Measurements from ENCODE around the gene SIRPB1. TPM values are rescaled to one million over a fixed set of nuclear protein-coding genes. Genes with fewer than 3 reads are reported as not detected.

SIRPB1 gene
- total RNA-seq, 4 donors from 2014 or later = 1.4 to 5.1 (median 1.9) TPM

GRCh38 chr20:1631309-1632151 lies 11.7 kb upstream of the SIRPB1 start:
- no peaks in the 10 kb centered on the region for H3K9me3 ChIP-seq
- no peak for TF ChIP-seq CTCF (IDR thresholded peaks at IDR 0.05)
- TF ChIP-seq EP300 (IDR thresholded peaks at IDR 0.05) = no peak
- TF ChIP-seq POLR2A (IDR thresholded peaks at IDR 0.05) = no peak
- no peak overlapping the region for H3K4me3 ChIP-seq
- no peaks in the 10 kb centered on the region for H3K27me3 ChIP-seq
- 66 to 70% methylated on average over 9 of the region's 9 CpGs for WGBS, 2 donors
- no peak for DNase-seq (ENCODE audit: low spot score in 2 of 2)
- no peaks in the 10 kb centered on the region for H3K4me1 ChIP-seq
- H3K27ac ChIP-seq = no peak overlapping the region
- H3K36me3 ChIP-seq = no peaks in the 10 kb centered on the region

- no peak overlapping the region for H3K27ac ChIP-seq
- DNase-seq (ENCODE audit: low spot score in 2 of 2) = no peak
Measured at GRCh38 chr20:1630186-1630585, 10.4 kb upstream of the SIRPB1 start.

GRCh38 chr20:1629321-1629720 lies 9.5 kb upstream of the SIRPB1 start:
- Histone ChIP-seq H3K4me3 (no peak overlapping the region), H3K27ac (no peak overlapping the region), H3K36me3 (no peaks in the 10 kb centered on the region), H3K4me1 (no peaks in the 10 kb centered on the region), H3K27me3 (no peaks in the 10 kb centered on the region), H3K9me3 (no peaks in the 10 kb centered on the region)
- TF ChIP-seq CTCF (IDR thresholded peaks at IDR 0.05) (no peak), EP300 (IDR thresholded peaks at IDR 0.05) (no peak), POLR2A (IDR thresholded peaks at IDR 0.05) (no peak)
- WGBS, 2 donors = 76 to 78% methylated on average over 5 of the region's 5 CpGs
- DNase-seq (ENCODE audit: low spot score in 2 of 2) = no peak

More at GRCh38 chr20:1630186-1630585, 10.4 kb upstream of the SIRPB1 start:
- TF ChIP-seq CTCF (IDR thresholded peaks at IDR 0.05) (no peak), POLR2A (IDR thresholded peaks at IDR 0.05) (no peak), EP300 (IDR thresholded peaks at IDR 0.05) (no peak)
- Histone ChIP-seq H3K4me3 (no peak overlapping the region), H3K27me3 (no peaks in the 10 kb centered on the region), H3K9me3 (no peaks in the 10 kb centered on the region), H3K4me1 (no peaks in the 10 kb centered on the region), H3K36me3 (no peaks in the 10 kb centered on the region)
- 78 to 91% methylated on average over 5 of the region's 5 CpGs for WGBS, 2 donors

DNA sequence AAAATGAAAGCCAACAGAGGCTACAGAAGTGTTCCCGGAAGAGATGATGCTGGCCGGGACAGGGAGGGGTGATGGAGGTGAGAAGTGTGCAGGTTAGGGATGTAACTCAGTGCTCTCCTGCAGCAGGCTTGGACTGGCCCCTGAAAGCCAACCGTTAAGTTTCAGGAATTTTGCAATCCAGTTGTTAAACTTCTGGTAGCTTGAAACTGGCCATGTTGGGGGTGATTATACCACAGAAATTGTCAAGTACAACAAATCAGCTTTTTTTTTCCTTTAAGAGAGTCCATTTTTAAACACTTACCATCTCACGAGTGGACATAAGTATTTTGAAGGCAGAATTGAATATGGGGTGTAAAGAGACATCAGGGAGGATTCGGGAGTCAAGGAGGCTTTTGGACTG lies 8.8 kb upstream of the SIRPB1 start:
- no peaks in the 10 kb centered on the region for H3K4me1 ChIP-seq
- no peaks in the 10 kb centered on the region for H3K27me3 ChIP-seq
- no peak overlapping the region for H3K27ac ChIP-seq
- H3K9me3 ChIP-seq = no peaks in the 10 kb centered on the region
- WGBS, 2 donors = 77 to 80% methylated on average over 5 of the region's 5 CpGs
- TF ChIP-seq POLR2A (IDR thresholded peaks at IDR 0.05) = no peak
- H3K4me3 ChIP-seq = no peak overlapping the region
- no peak for DNase-seq (ENCODE audit: low spot score in 2 of 2)
- H3K36me3 ChIP-seq = no peaks in the 10 kb centered on the region

DNA sequence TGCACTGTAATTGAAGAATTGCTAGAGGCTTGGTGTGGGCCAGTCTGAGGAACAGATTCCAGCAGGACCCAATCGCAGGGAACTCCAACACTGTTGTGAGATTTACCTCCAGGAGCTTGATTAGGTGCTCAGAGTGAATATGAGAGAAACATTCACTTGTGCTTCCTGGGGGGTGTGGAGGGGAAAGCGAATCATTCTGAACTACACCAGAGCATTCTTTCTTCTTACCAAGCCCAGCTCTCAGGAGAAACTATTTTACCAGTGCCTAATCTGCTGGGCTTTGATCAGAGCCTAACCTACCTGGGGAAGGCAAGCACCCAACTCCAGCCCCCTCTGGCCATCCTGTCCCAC lies 7.4 kb upstream of the SIRPB1 start:
- Histone ChIP-seq H3K27ac (no peak overlapping the region), H3K4me3 (no peak overlapping the region), H3K36me3 (no peaks in the 10 kb centered on the region), H3K4me1 (no peaks in the 10 kb centered on the region), H3K9me3 (no peaks in the 10 kb centered on the region), H3K27me3 (no peaks in the 10 kb centered on the region)
- WGBS, 2 donors = 77 to 100% methylated on average over 2 of the region's 2 CpGs
- TF ChIP-seq CTCF (IDR thresholded peaks at IDR 0.05) = no peak
- no peak for TF ChIP-seq POLR2A (IDR thresholded peaks at IDR 0.05)
- TF ChIP-seq EP300 (IDR thresholded peaks at IDR 0.05) = no peak
- DNase-seq (ENCODE audit: low spot score in 2 of 2) = no peak
